ENCODE results near the gene FAM32A.
"Not testable (repeated sequence)": the region's sequence is repeated elsewhere in the genome, so short reads cannot be mapped to it uniquely, and the experiment has no call there.

Gene FAM32A

GRCh38 chr19:16164222-16164890, 20.9 kb upstream of the FAM32A start:
- ATAC-seq (no peak), DNase-seq (no peak)

- no peak for DNase-seq
- no peak for ATAC-seq
Measured at GRCh38 chr19:16166417-16166816, 18.8 kb upstream of the FAM32A start.

GRCh38 chr19:16167055-16167454, 18.2 kb upstream of the FAM32A start:
- ATAC-seq (no peak), DNase-seq (no peak)

- DNase-seq = no peak
Measured at GRCh38 chr19:16168465-16169081, 16.6 kb upstream of the FAM32A start.

GRCh38 chr19:16170134-16170533, 15.1 kb upstream of the FAM32A start:
- DNase-seq (no peak), ATAC-seq (no peak)

More at GRCh38 chr19:16168465-16169081, 16.6 kb upstream of the FAM32A start:
- ATAC-seq = peak; percentile 14

GRCh38 chr19:16175954-16176353, 9.3 kb upstream of the FAM32A start:
- no peak for DNase-seq
- ATAC-seq = no peak

- not testable (repeated sequence) for ATAC-seq, DNase-seq
Measured at GRCh38 chr19:16178866-16179265, 6.3 kb upstream of the FAM32A start.

GRCh38 chr19:16180611-16181010, 4.6 kb upstream of the FAM32A start:
- DNase-seq (no peak), ATAC-seq (no peak)

GRCh38 chr19:16184665-16185122, 516 bp upstream of the FAM32A start:
- DNase-seq (no peak), ATAC-seq (no peak)

- ATAC-seq (peak; percentile 20), DNase-seq (peak; percentile 63)
Measured at GRCh38 chr19:16185768-16186123, 536 bp downstream of the FAM32A start.

- ATAC-seq (no peak), DNase-seq (no peak)
Measured at GRCh38 chr19:16188521-16188920, 3.3 kb downstream of the FAM32A start.

- no peak for ATAC-seq
- DNase-seq = no peak
Measured at GRCh38 chr19:16190198-16190597, 5.0 kb downstream of the FAM32A start.

- DNase-seq (no peak), ATAC-seq (no peak)
Measured at GRCh38 chr19:16190736-16191135, 5.5 kb downstream of the FAM32A start.

GRCh38 chr19:16191216-16191908, 6.2 kb downstream of the FAM32A start:
- DNase-seq = no peak
- no peak for ATAC-seq

- no peak for DNase-seq
- no peak for ATAC-seq
Measured at GRCh38 chr19:16193466-16193865, 8.3 kb downstream of the FAM32A start.

GRCh38 chr19:16197188-16197621, 12.0 kb downstream of the FAM32A start:
- ATAC-seq = no peak
- DNase-seq = no peak

- DNase-seq (peak; percentile 99), ATAC-seq (peak; percentile 94)
Measured at GRCh38 chr19:16197622-16198369, 12.6 kb downstream of the FAM32A start, which contains the start of gene AP1M1. Gene AP1M1 (plus strand): TSS chr19:16197911. CDS start chr19:16198027, 116 bp downstream.

GRCh38 chr19:16198370-16198651, 13.1 kb downstream of the FAM32A start:
- no peak for ATAC-seq
- no peak for DNase-seq

GRCh38 chr19:16199275-16199932, 14.2 kb downstream of the FAM32A start:
- no peak for DNase-seq
- no peak for ATAC-seq

GRCh38 chr19:16200038-16201010, 15.1 kb downstream of the FAM32A start:
- peak; percentile 3 for ATAC-seq
- DNase-seq = no peak

GRCh38 chr19:16201011-16201391, 15.8 kb downstream of the FAM32A start:
- DNase-seq (no peak), ATAC-seq (no peak)

Measured in stimulated activated naive CD8-positive, alpha-beta T cell treated with anti-CD3 and anti-CD28 coated beads, Interleukin-15, Interleukin-2, amounts not matched to agents 100 U/mL and 50 U/mL, for 24 hours (primary cell).